CD4-positive, alpha-beta T cell treated with Interleukin-12 subunit alpha and Interleukin-12 subunit beta, for 1 hour (primary cell): ENCODE measurements around the gene CUL9.
A peak's percentile ranks its signal among the peaks of the same experiment; 100 is the strongest.

ENCODE experiments used
- DNase-seq: peaks from one replicate; pipeline ENCODE4 v3.0.0-alpha.2; 2020

The CUL9 gene

DNA sequence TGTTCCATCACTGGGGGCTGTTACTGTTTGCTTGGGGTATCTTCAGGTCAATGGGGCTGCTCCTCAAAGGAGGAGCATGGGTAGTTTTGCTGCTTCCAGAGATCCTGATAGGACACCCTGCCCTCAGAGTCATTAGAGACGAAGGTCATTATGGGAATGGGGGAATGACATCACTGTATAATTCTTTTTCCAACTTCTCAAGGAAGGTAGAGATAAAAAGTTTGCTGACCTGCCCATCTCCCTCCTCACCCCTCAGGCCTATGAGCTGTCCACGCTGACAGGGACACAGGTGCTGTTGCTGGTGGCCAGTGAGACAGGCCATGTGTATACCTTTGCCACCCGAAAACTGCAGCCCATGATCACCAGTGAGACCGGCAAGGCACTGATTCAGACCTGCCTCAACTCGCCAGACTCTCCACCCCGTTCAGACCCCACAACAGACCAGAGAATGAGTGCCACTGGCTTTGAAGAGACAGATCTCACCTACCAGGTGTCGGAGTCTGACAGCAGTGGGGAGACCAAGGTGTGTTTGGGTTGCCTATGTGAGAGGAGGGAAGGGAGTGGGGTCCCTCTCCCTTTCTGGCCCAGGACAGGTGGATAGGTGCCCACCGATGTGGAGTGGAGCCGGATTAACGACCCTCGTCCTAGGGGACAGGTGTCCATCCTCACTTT is 8.3 kb upstream of the CUL9 start:
- DNase-seq, result peak; percentile 21

GRCh38 chr6:43174263-43175112 is 7.5 kb upstream of the CUL9 start:
- peak; percentile 97 for DNase-seq

- no peak for DNase-seq
These were observed 6.1 kb upstream of the CUL9 start for GRCh38 chr6:43175676-43176422.

DNA sequence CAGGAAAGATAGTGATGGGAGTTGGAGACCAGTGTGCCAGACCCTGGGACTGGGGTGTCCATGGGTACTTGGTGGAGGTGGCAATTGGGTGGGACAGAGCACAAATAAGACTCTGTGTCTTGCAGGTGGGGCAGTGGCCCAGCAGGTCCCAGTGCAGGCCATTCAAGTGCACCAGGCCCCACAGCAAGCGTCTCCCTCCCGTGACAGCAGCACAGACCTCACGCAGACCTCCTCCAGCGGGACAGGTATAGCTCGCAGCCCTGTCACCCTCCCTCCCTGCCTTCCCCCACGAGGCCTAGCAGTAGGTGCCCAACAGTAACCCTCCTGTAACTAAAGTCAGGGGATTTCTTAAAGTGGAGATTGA is 5.6 kb upstream of the CUL9 start:
- no peak for DNase-seq

DNA sequence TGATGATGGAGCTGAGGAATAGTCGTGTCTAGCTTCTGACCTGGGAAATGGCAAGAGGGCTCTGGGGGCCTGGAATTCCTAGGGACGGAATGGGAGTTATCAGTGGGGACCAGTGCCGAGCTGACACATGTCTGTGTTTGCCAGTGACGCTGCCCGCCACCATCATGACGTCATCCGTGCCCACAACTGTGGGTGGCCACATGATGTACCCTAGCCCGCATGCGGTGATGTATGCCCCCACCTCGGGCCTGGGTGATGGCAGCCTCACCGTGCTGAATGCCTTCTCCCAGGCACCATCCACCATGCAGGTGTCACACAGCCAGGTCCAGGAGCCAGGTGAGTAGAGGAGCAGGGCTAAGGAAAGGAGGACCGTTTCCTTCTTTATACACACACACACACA is 3.8 kb upstream of the CUL9 start:
- DNase-seq, result no peak

GRCh38 chr6:43178951-43179830 is 2.8 kb upstream of the CUL9 start:
- no peak for DNase-seq

GRCh38 chr6:43180058-43180457 is 1.9 kb upstream of the CUL9 start:
- no peak for DNase-seq

GRCh38 chr6:43180985-43181384 is 1.0 kb upstream of the CUL9 start:
- no peak for DNase-seq

GRCh38 chr6:43181621-43181941 is 415 bp upstream of the CUL9 start:
- no peak for DNase-seq

- DNase-seq, result no peak
These were observed 1.4 kb downstream of the CUL9 start for GRCh38 chr6:43183441-43183840.

GRCh38 chr6:43184268-43184985 is 2.4 kb downstream of the CUL9 start:
- DNase-seq, result no peak

GRCh38 chr6:43185391-43185985 is 3.5 kb downstream of the CUL9 start:
- peak; percentile 50 for DNase-seq

DNA sequence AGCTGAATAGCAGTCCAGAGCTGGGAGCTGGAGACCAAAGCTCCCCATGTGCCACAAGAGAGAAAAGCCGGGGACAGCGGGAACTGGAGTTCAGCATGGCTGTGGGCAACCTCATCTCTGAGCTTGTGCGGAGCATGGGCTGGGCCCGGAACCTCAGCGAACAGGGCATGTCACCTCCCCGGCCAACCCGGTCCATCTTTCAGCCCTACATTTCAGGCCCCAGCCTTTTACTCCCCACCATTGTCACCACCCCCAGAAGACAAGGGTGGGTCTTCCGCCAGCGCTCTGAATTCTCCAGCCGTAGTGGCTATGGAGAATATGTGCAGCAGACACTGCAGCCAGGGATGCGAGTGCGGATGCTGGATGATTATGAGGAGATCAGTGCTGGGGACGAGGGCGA is 4.0 kb downstream of the CUL9 start:
- DNase-seq, result no peak

DNA sequence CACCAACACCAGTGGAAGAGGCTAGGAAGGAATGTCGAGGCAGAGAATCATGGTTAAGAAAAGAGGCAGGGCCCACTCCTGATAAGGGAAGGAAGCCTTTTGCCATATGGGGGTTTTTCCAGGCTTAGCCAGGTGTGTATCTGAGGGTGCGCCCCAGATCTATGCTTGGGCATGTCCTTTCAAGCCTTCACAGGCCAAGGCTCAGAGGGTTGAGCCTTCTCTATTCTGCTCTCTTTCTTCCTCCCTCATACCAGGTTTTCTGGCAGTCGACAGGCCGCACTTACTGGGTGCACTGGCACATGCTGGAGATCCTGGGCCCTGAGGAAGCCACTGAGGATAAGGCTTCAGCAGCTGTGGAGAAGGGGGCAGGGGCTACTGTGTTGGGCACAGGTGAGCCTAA is 4.7 kb downstream of the CUL9 start:
- no peak for DNase-seq

GRCh38 chr6:43187821-43188220 is 5.8 kb downstream of the CUL9 start:
- DNase-seq, result no peak

DNA sequence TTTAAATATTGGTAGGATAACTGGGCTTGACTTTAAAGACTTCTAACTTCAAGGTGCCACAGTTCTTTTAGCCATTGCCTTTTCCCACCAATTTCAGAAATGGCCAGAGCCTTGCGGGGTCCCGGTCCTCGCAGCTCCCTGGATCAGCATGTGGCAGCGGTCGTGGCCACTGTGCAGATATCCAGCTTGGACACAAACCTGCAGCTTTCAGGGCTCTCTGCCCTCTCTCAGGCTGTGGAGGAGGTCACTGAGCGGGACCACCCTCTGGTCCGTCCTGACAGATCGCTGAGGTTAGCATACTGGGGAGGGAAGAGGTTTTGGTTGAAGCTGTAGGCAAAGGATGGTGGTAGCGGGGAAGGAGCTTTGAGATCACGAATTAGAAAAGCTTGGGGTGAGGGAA is 6.4 kb downstream of the CUL9 start:
- no peak for DNase-seq

DNA sequence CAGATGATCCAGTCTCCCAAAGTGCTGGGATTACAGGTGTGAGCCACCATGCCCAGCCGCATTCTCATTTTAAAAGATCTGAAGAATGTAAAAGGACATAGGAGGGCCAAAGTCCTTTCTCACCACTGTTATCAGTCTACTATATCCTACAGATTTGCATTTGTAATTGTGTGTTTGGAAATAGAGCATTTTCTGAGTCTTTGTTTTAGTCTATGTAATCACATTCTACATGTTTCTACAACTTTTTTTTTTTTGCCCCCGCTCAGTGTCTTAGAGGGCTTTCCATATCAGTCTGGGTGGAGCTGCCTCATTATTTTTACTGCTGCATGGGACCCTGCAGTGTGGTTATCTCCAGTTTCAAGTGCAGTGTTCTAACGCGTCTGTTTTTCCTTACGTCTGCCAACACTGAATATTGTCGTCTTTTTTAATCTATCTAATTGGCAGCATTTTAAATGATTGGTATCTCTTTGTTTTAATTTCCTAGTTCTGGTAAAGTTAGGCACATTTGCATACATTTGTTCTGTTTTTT is 7.8 kb downstream of the CUL9 start:
- DNase-seq, result no peak

- DNase-seq, result no peak
These were observed 10.9 kb downstream of the CUL9 start for GRCh38 chr6:43192911-43193310.

- no peak for DNase-seq
These were observed 11.9 kb downstream of the CUL9 start for GRCh38 chr6:43193929-43194328.

- DNase-seq, result no peak
These were observed 14.3 kb downstream of the CUL9 start for GRCh38 chr6:43196337-43196736.

- DNase-seq, result no peak
These were observed 17.9 kb downstream of the CUL9 start for GRCh38 chr6:43199912-43200311.

GRCh38 chr6:43200541-43200940 is 18.5 kb downstream of the CUL9 start:
- no peak for DNase-seq
